Testis (tissue), 2 donors: ENCODE results near the gene DGCR6.

Experiments used
- CTCF ChIP-seq, 3 experiments: fragments of 450-650 bp in 2 of 3; fragments of 200-600 bp in 1 of 3; sonication (generic) in 1 of 3; IDR thresholded peaks; one replicate each; pipeline ENCODE4 v1.5.1; 2016 to 2019; ENCODE audit warnings: antibody characterized with exemption in 3 of 3, mild to moderate bottlenecking in 2 of 3, moderate library complexity in 1 of 3
- POLR2A ChIP-seq: fragments of 450-650 bp; IDR thresholded peaks from one replicate; pipeline ENCODE4 v1.6.1; 2017; ENCODE audit warnings: antibody characterized with exemption, mild to moderate bottlenecking, moderate library complexity

GRCh38 chr22:18947905-18948304 lies 41.8 kb downstream of the DGCR6 start:
- TF ChIP-seq CTCF (IDR thresholded peaks at IDR 0.05) (no peak), POLR2A (no peak)
